GM12891 (cell line): ENCODE data around the gene CHKA.

Source experiments
- PAX5 ChIP-seq: IDR thresholded peaks from 2 replicates; pipeline ENCODE4 v1.6.1; 2011; ENCODE audit warnings: low read length, moderate library complexity, mild to moderate bottlenecking; ENCODE audit not compliant: insufficient read depth, severe bottlenecking
- POLR2A ChIP-seq: IDR thresholded peaks from 2 replicates; pipeline ENCODE4 v1.6.1; 2011; ENCODE audit warnings: low read depth, low read length, control low read depth
- POLR2AphosphoS5 ChIP-seq: IDR thresholded peaks from 2 replicates; pipeline ENCODE4 v1.6.1; 2011; ENCODE audit warnings: low read depth, low read length, control low read depth
- SPI1 ChIP-seq: IDR thresholded peaks from 2 replicates; pipeline ENCODE4 v1.6.1; 2011; ENCODE audit warnings: low read depth, low read length, control low read depth

DNA sequence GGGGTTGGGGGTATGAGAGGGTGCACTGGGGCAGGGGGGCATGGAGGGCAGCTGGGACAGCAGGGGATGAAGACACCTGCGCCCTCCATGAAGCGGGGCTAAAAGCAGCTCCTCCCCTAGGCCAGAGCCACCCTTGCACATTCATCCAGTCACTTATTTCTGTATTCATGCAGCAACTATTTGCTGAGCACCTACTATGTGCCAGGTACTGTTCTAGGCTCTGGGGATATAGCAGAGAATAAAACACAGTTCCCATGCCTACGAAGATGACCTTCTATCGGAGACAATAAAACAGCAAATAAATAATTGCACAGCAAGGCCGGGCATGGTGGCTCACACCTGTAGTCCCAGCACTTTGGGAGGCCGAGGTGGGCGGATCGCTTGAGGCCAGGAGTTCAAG, 105.7 kb downstream of the CHKA start:
- no peak for TF ChIP-seq POLR2AphosphoS5
- no peak for TF ChIP-seq PAX5
- TF ChIP-seq SPI1, result no peak
- TF ChIP-seq POLR2A, result no peak
